ENCODE results near the gene CFAP73. TPM values are rescaled to one million over a fixed set of nuclear protein-coding genes. Genes with fewer than 3 reads are reported as not detected.

CFAP73 gene
- total RNA-seq, 1 experiment from 2014 or later: 0.10 TPM

GRCh38 chr12:113129664-113130456, 19.7 kb upstream of the CFAP73 start:
- ATAC-seq: peak; percentile 24; the same call in 1 of the 2 replicates
- BruUV-seq (replicated peaks): no TSS peak
- in situ Hi-C loops (cut with HindIII; ENCODE audit: low pct_unique_long_range_greater_than_20kb, low sequenced_read_pairs): no loop called here

GRCh38 chr12:113130457-113131135, 18.9 kb upstream of the CFAP73 start:
- Histone ChIP-seq H3K9me3 (ENCODE audit: control insufficient read depth, insufficient read depth, low read depth, low read length) (no peaks in the 10 kb centered on the region), H3K36me3 (ENCODE audit: control insufficient read depth, insufficient read depth, low read length) (no peaks in the 10 kb centered on the region), H3K27me3 (ENCODE audit: control insufficient read depth, insufficient read depth, low read length) (peaks cover 2% of the 10 kb centered on the region; the same call in 1 of the 2 replicates), H3K27ac (ENCODE audit: low read length) (no peak overlapping the region), H3K4me3 (ENCODE audit: low read depth in 2 of 2, low read length in 2 of 2) (no peak overlapping the region), H3K4me1 (ENCODE audit: control insufficient read depth, insufficient read depth, low read length) (no peaks in the 10 kb centered on the region; the same call in 1 of the 2 replicates)
- intact Hi-C loops (cut with micrococcal nuclease; ENCODE audit: unreplicated experiment): no loop called here
- BruUV-seq (replicated peaks): no TSS peak
- ATAC-seq (peak; percentile 79), DNase-seq (ENCODE audit: low read depth, low spot score) (no peak)
- ChIA-PET CTCF (interaction anchor here (0.9 kb wide), 2 partner anchors 11 to 22 kb away, joined by 3 to 4 read pairs; no protein-coding TSS in a partner anchor), POLR2A (interaction anchor here (0.6 kb wide), 1 partner anchor 1315 kb away, joined by 3 read pairs; no protein-coding TSS in a partner anchor)
- TF ChIP-seq SIN3A (IDR thresholded peaks at IDR 0.05; ENCODE audit: borderline replicate concordance, insufficient read depth, low read depth, low read length) (no peak), CTCF (IDR thresholded peaks at IDR 0.05) (peak; percentile 79)
- in situ Hi-C loops (cut with HindIII; ENCODE audit: low pct_unique_long_range_greater_than_20kb, low sequenced_read_pairs): no loop called here

More at GRCh38 chr12:113129664-113130456, 19.7 kb upstream of the CFAP73 start:
- Histone ChIP-seq H3K27me3 (ENCODE audit: control insufficient read depth, insufficient read depth, low read length) (peaks cover 2% of the 10 kb centered on the region; the same call in 1 of the 2 replicates), H3K9me3 (ENCODE audit: control insufficient read depth, insufficient read depth, low read depth, low read length) (no peaks in the 10 kb centered on the region), H3K4me3 (ENCODE audit: low read depth in 2 of 2, low read length in 2 of 2) (no peak overlapping the region), H3K36me3 (ENCODE audit: control insufficient read depth, insufficient read depth, low read length) (no peaks in the 10 kb centered on the region), H3K27ac (ENCODE audit: low read length) (no peak overlapping the region), H3K4me1 (ENCODE audit: control insufficient read depth, insufficient read depth, low read length) (no peaks in the 10 kb centered on the region; the same call in 1 of the 2 replicates)
- ChIA-PET CTCF (no interaction called here), POLR2A (no interaction called here)
- intact Hi-C loops (cut with micrococcal nuclease; ENCODE audit: unreplicated experiment): no loop called here
- no peak for DNase-seq (ENCODE audit: low read depth, low spot score)
- TF ChIP-seq SIN3A (IDR thresholded peaks at IDR 0.05; ENCODE audit: borderline replicate concordance, insufficient read depth, low read depth, low read length): no peak
- no peak for TF ChIP-seq CTCF (IDR thresholded peaks at IDR 0.05)
- TF ChIP-seq, protein P1, sequence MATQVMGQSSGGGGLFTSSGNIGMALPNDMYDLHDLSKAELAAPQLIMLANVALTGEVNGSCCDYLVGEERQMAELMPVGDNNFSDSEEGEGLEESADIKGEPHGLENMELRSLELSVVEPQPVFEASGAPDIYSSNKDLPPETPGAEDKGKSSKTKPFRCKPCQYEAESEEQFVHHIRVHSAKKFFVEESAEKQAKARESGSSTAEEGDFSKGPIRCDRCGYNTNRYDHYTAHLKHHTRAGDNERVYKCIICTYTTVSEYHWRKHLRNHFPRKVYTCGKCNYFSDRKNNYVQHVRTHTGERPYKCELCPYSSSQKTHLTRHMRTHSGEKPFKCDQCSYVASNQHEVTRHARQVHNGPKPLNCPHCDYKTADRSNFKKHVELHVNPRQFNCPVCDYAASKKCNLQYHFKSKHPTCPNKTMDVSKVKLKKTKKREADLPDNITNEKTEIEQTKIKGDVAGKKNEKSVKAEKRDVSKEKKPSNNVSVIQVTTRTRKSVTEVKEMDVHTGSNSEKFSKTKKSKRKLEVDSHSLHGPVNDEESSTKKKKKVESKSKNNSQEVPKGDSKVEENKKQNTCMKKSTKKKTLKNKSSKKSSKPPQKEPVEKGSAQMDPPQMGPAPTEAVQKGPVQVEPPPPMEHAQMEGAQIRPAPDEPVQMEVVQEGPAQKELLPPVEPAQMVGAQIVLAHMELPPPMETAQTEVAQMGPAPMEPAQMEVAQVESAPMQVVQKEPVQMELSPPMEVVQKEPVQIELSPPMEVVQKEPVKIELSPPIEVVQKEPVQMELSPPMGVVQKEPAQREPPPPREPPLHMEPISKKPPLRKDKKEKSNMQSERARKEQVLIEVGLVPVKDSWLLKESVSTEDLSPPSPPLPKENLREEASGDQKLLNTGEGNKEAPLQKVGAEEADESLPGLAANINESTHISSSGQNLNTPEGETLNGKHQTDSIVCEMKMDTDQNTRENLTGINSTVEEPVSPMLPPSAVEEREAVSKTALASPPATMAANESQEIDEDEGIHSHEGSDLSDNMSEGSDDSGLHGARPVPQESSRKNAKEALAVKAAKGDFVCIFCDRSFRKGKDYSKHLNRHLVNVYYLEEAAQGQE (IDR thresholded peaks at IDR 0.05; ENCODE audit: insufficient read depth in 1 of 2, low read depth in 2 of 2, low read length in 1 of 2): no peak
- TF ChIP-seq TCF7L2 (IDR thresholded peaks at IDR 0.05; ENCODE audit: low read depth, low read length): no peak
- TF ChIP-seq POLR2AphosphoS5 (IDR thresholded peaks at IDR 0.05; ENCODE audit: low read depth, low read length): no peak
